GM13976 (cell line): ENCODE data around the gene ZSCAN5B.
"Not testable (repeated sequence)": the region's sequence is repeated elsewhere in the genome, so short reads cannot be mapped to it uniquely, and the experiment has no call there.

Experiments
- DNase-seq: peaks from one replicate; pipeline ENCODE4 v3.0.0; 2012; ENCODE audit warnings: low spot score
- CTCF ChIP-seq: IDR thresholded peaks from 2 replicates; pipeline ENCODE4 v1.5.1; 2012; ENCODE audit warnings: borderline replicate concordance, mild to moderate bottlenecking; ENCODE audit not compliant: insufficient read depth; ENCODE audit errors: extremely low read depth, missing control alignments, control extremely low read depth
- in situ Hi-C: fragments of 300-500 bp; cut with MboI; formaldehyde crosslinking; loops from one replicate; pipeline ENCODE4 v1.12.0; 2022; ENCODE audit warnings: low sequenced_read_pairs, mixed read lengths, inconsistent platforms; ENCODE audit not compliant: unreplicated experiment

Gene ZSCAN5B

DNA sequence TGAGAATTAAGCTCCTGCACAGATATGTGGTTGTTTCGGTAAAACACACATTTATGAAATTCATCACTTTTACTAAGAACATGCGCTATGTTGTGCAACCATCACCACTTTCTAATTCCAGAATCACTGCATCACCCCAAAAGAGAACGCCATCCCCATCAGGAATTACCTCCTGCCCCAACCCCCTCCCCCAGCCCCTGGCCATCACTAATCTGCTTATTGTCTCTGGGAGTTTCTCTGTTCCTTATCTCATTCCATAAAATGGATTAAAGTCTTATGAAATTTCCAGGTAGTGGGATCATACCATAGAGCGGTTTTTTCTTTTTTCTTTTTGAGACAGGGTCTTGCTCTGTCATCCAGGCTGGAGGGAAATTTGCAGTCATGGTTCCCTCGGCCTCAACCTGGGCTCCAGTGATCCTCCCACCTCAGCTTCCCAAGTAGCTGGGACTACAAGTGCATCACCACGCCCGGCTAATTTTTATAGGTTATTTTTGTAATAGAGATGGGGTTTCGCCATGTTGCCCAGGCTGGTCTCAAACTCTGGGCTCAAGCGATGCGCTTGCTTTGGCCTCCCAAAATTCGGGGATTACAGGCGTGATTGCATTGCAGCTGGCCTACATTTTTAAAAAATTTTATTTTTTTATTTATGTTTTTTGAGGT, 3.5 kb downstream of the ZSCAN5B start:
- no peak for DNase-seq
- in situ Hi-C loops, result no loop called here
- TF ChIP-seq CTCF, result no peak

DNA sequence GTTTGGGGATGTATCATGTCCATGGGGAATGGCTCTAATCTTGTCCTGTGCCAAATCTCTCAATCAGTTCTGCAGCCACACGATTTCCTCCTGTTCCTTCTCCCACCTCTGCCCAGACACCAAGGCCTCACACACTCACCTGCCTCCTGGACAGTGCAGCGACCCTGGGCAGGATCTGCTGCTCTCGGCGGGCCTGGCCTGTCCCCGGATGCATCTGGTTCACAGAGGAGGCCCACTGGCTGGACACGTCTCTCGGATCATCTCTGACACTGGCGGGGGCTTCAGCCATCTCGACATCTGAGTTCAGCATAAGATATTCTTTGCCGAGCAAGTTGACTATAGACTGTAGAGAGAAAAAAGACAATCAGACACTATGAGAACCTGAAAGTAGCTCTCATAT, 5.9 kb downstream of the ZSCAN5B start:
- in situ Hi-C loops, result no loop called here
- DNase-seq, result no peak
- no peak for TF ChIP-seq CTCF

- in situ Hi-C loops, result no loop called here
- DNase-seq, result no peak
- TF ChIP-seq CTCF, result no peak
These were observed 6.5 kb downstream of the ZSCAN5B start for GRCh38 chr19:56191115-56191514.

GRCh38 chr19:56189785-56190184, 7.8 kb downstream of the ZSCAN5B start:
- in situ Hi-C loops, result no loop called here
- no peak for TF ChIP-seq CTCF
- DNase-seq, result no peak

DNA sequence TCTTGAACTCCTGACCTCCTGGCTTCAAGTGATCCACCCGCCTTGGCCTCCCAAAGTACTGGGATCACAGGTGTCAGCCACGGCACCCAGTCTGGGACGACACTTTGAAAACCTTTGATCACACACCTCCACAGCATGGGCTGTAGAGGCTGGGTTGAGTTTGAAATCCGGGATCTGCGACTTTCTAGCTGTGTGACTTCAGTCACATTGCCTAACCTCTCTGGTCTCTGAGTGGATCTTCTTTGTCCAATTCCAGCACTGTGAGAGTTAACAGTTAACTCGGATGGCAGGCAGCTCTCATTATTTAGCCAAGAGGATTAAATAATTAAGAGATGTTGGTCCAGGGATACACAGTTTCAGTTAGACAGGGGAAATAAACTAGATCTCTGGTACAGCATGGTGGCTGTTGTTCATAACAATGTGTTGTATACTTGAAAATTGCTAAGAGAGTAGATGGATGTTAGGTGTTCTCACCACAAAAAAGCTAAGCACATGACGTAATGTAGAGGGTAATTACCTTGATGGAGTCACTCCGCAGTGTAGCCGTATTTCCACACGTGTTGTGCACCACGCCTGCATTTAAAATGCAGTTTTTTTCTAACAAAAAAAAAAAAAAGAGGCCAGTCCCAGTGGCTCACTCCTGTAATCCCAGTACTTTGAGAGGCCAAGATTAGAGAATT, 19.9 kb downstream of the ZSCAN5B start:
- TF ChIP-seq CTCF, result no peak

GRCh38 chr19:56176881-56177280, 20.7 kb downstream of the ZSCAN5B start:
- in situ Hi-C loops, result loop anchor here (10.0 kb wide), 1 partner anchor 102 kb away; no protein-coding TSS in a partner anchor
- no peak for TF ChIP-seq CTCF
- DNase-seq, result no peak

More for the DNA sequence above, 19.9 kb downstream of the ZSCAN5B start:
- in situ Hi-C loops, result loop anchor here (10.0 kb wide), 1 partner anchor 103 kb away; no protein-coding TSS in a partner anchor
- DNase-seq, result no peak

DNA sequence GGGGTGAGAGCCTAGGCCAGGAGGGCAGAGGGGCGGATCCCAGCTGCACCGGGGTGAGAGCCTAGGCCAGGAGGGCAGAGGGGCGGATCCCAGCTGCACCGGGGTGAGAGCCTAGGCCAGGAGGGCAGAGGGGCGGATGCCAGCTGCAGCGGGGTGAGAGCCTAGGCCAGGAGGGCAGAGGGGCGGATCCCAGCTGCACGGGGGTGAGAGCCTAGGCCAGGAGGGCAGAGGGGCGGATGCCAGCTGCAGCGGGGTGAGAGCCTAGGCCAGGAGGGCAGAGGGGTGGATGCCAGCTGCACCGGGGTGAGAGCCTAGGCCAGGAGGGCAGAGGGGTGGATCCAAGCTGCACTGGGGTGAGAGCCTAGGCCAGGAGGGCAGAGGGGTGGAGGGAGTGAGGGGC, 21.3 kb downstream of the ZSCAN5B start:
- in situ Hi-C loops, result loop anchor here (10.0 kb wide), 1 partner anchor 102 kb away; no protein-coding TSS in a partner anchor

GRCh38 chr19:56175861-56176307, 21.7 kb downstream of the ZSCAN5B start, which contains the start of gene GALP:
Gene GALP (plus strand): TSS chr19:56176008. CDS start chr19:56177109, 1,101 bp downstream.
- in situ Hi-C loops, result loop anchor here (10.0 kb wide), 1 partner anchor 101 kb away; no protein-coding TSS in a partner anchor
- DNase-seq, result not testable (repeated sequence)

More for the DNA sequence above, 21.3 kb downstream of the ZSCAN5B start:
- not testable (repeated sequence) for DNase-seq
